Activated T-cell treated with anti-CD3 and anti-CD28 coated beads, Interleukin-2, amount 50 U/mL, for 72 hours (primary cell): Measurements from ENCODE around the gene SCFD1. TPM values are rescaled to one million over a fixed set of nuclear protein-coding genes. Genes with fewer than 3 reads are reported as not detected.
"Not testable (repeated sequence)": the region's sequence is repeated elsewhere in the genome, so short reads cannot be mapped to it uniquely, and the experiment has no call there.

Experiments
- ATAC-seq, 2 donors: fragments of 150-1000 bp; cut with Tn5 transposase; replicated peaks in 1 of 2; 2 replicates each; pipeline ENCODE4 v1.10.0; 2021; ENCODE audit warnings: moderate library complexity in 2 of 2, mild to moderate bottlenecking in 1 of 2
- DNase-seq, 2 donors: peaks; one replicate each; pipeline ENCODE4 v3.0.0; 2021 to 2022; ENCODE audit warnings: mixed read lengths in 1 of 2
- H3K27ac Mint-ChIP-seq: one replicate; pipeline ENCODE4 v1.8.0; 2022; ENCODE audit warnings: mild to moderate bottlenecking, moderate library complexity, mixed read lengths
- H3K27me3 Mint-ChIP-seq: one replicate; pipeline ENCODE4 v1.8.0; 2022; ENCODE audit warnings: low read depth, mixed read lengths
- H3K36me3 Mint-ChIP-seq, 2 donors: one replicate each; pipeline ENCODE4 v1.8.0; 2022; ENCODE audit warnings: mixed read lengths in 2 of 2, mild to moderate bottlenecking in 1 of 2; ENCODE audit not compliant: insufficient read depth in 2 of 2
- H3K4me1 Mint-ChIP-seq: one replicate; pipeline ENCODE4 v1.8.0; 2022; ENCODE audit warnings: low read depth, mixed read lengths
- H3K4me3 Mint-ChIP-seq, 2 donors: one replicate each; pipeline ENCODE4 v1.8.0; 2022; ENCODE audit warnings: mild to moderate bottlenecking in 2 of 2, mixed read lengths in 2 of 2, moderate library complexity in 2 of 2
- H3K9me3 Mint-ChIP-seq, 2 donors: one replicate each; pipeline ENCODE4 v1.8.0; 2022; ENCODE audit warnings: mixed read lengths in 2 of 2
- total RNA-seq, 2 donors: library from RNA; stranded (reverse); gene quantifications; one replicate each; pipeline ENCODE4 v1.2.3, GENCODE V29; 2022

Gene SCFD1
- total RNA-seq, 2 donors from 2014 or later = 63.8 to 64.0 TPM

DNA sequence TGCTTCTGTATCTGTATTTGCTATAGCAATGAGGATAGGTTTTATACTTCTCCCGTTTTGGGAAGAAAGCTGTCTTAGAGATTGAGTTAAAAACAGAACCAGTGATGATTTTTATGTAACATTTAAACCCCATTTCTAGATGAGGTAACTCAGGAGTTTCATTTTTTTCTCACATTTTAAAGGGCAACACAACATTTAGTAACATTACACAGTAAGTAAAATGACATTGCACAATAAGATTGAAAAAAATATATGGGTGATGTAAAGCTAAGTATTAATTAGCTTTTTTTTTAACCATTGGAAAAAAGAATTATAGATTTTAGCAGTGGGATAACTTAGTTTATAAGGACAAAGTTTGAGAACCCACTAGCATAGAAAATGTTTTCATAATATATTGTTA lies 25.2 kb upstream of the SCFD1 start:
- Mint-ChIP-seq H3K27ac (no peak overlapping the region), H3K36me3 (peaks cover 3 to 9% of the 10 kb centered on the region in 2 donors), H3K4me3 (no peak overlapping the region), H3K27me3 (no peaks in the 10 kb centered on the region), H3K9me3 (no peaks in the 10 kb centered on the region), H3K4me1 (no peaks in the 10 kb centered on the region)
- DNase-seq (no peak), ATAC-seq (no peak)

- H3K4me3 Mint-ChIP-seq = no peak overlapping the region
- no peaks in the 10 kb centered on the region for H3K4me1 Mint-ChIP-seq
- DNase-seq = no peak
- no peak overlapping the region for H3K27ac Mint-ChIP-seq
- H3K9me3 Mint-ChIP-seq = no peaks in the 10 kb centered on the region
- H3K27me3 Mint-ChIP-seq = no peaks in the 10 kb centered on the region
- no peak for ATAC-seq
- H3K36me3 Mint-ChIP-seq = peaks cover 3 to 9% of the 10 kb centered on the region in 2 donors
Measured at GRCh38 chr14:30597504-30597903, 24.6 kb upstream of the SCFD1 start.

DNA sequence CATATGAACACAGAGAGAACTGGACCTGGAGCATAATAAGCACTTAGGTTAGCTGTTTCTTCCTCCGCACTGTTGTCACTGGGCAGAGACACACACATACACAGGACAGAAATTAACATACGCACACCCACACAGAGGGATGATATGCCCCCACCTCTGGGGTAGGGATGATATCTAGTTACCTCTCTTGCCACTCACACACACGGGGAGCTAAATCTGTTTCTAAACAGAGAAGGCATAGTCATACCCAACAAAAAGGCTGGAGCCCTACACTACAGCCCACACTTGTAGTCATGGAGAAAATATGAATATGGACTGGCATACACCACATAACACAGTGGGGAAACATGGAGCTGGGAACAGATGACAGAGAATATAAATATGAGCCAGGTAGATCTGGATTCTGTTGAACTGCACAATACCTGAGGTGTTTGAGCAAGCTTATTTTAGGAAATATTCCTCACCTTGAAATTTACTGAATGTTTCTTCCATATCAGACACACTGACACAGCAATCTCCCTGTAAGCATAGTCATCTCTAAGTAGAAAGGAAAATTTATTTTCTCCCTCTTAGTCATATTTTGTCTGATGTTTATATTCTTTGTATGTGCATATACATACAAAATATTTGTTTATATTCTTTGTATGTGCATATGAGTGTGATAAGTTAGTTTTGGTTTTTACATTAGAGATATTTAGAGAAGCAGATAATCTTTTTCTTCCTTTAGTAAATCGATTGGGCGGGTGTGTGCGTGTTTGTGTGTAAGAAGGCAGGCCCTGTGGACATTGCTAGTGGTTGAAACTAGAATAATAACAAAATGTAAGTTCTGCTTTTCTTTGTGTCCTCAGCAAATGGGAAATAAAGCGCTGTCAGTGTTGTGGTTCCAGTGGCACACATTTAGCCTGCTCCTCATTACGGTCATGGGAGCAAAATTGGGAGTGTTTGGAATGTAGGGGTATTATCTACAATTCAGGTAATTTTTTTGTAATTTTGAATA lies 20.9 kb upstream of the SCFD1 start:
- H3K27me3 Mint-ChIP-seq = no peaks in the 10 kb centered on the region
- H3K27ac Mint-ChIP-seq = peak overlapping the region; percentile 35
- H3K36me3 Mint-ChIP-seq = peaks cover 3 to 10% of the 10 kb centered on the region in 2 donors
- H3K4me1 Mint-ChIP-seq = no peaks in the 10 kb centered on the region
- no peak for DNase-seq
- ATAC-seq = no peak
- no peak overlapping the region for H3K4me3 Mint-ChIP-seq
- no peaks in the 10 kb centered on the region for H3K9me3 Mint-ChIP-seq

DNA sequence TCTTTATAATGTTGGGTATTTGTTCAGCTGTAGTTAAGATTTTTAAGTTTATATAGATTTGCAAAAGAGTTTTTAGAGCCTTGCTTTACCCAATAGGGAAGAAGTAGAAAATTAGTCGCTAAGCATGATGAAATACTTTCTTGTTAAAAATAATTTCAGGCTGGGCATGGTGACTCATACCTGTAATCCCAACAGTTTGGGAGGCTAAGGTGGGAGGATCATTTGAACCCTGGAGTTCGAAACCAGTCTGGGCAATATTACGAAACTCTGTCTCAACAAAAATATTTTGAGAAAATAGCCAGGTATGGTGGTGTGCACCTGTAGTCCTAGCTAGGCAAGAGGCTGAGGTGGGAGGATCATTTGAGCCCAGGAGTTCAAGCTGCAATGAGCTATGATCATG lies 18.7 kb upstream of the SCFD1 start:
- no peak for ATAC-seq
- peaks cover 3 to 8% of the 10 kb centered on the region in 2 donors for H3K36me3 Mint-ChIP-seq
- no peak overlapping the region for H3K27ac Mint-ChIP-seq
- no peaks in the 10 kb centered on the region for H3K4me1 Mint-ChIP-seq
- H3K4me3 Mint-ChIP-seq = no peak overlapping the region
- no peak for DNase-seq
- H3K27me3 Mint-ChIP-seq = no peaks in the 10 kb centered on the region
- H3K9me3 Mint-ChIP-seq = no peaks in the 10 kb centered on the region

- not testable (repeated sequence) for H3K4me1 Mint-ChIP-seq, H3K4me3 Mint-ChIP-seq, H3K27me3 Mint-ChIP-seq, H3K9me3 Mint-ChIP-seq, H3K27ac Mint-ChIP-seq, ATAC-seq, DNase-seq, H3K36me3 Mint-ChIP-seq
Measured at GRCh38 chr14:30604696-30605095, 17.4 kb upstream of the SCFD1 start.

DNA sequence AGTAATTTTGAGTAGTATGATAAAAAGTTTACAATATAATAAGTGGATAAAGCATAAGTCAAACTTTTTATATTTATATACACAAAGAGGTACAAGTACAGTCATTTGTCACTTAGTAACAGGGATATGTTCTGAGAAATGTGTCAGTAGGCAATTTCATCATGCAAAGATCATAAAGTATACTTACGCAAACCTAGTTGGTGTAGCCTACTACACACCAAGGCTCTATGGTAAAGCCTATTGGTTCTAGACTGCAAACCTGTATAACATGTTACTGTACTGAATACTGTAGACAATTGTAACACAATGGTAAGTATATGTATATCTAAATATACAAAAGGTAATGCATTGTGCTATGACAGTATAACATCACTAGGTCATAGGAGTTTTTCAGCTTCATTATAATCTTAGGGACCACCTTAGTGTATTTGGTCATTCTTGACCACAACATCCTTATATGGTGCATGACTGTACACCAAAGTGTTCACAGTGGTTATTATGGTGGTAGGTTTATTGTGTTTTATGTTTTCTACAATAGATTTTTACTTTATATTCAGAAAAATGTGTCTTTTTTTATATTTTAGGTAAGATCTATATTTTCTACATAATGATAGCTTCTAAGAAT lies 14.9 kb upstream of the SCFD1 start:
- Mint-ChIP-seq H3K4me1 (no peaks in the 10 kb centered on the region), H3K36me3 (peaks cover 4 to 5% of the 10 kb centered on the region in 2 donors), H3K27me3 (no peaks in the 10 kb centered on the region), H3K27ac (no peak overlapping the region), H3K4me3 (no peak overlapping the region), H3K9me3 (no peaks in the 10 kb centered on the region)
- DNase-seq = no peak
- ATAC-seq = peak; percentile 61 to 65

- Mint-ChIP-seq H3K9me3 (no peaks in the 10 kb centered on the region), H3K36me3 (peaks cover 5% of the 10 kb centered on the region in 2 donors), H3K4me3 (no peak overlapping the region), H3K4me1 (no peaks in the 10 kb centered on the region), H3K27me3 (no peaks in the 10 kb centered on the region), H3K27ac (no peak overlapping the region)
- ATAC-seq (no peak), DNase-seq (no peak)
Measured at GRCh38 chr14:30608533-30609006, 13.5 kb upstream of the SCFD1 start.

- Mint-ChIP-seq H3K9me3 (no peaks in the 10 kb centered on the region), H3K4me3 (no peak overlapping the region), H3K4me1 (no peaks in the 10 kb centered on the region), H3K27me3 (no peaks in the 10 kb centered on the region), H3K36me3 (peaks cover 3 to 8% of the 10 kb centered on the region in 2 donors), H3K27ac (peak overlapping the region; percentile 56)
- ATAC-seq (peak in 1 of 2 donors; percentile 7), DNase-seq (peak in 1 of 2 donors; percentile 16)
Measured at GRCh38 chr14:30610787-30611343, 11.3 kb upstream of the SCFD1 start.

- no peak overlapping the region for H3K27ac Mint-ChIP-seq
- H3K9me3 Mint-ChIP-seq = no peaks in the 10 kb centered on the region
- no peaks in the 10 kb centered on the region for H3K4me1 Mint-ChIP-seq
- H3K36me3 Mint-ChIP-seq = peaks cover 2 to 8% of the 10 kb centered on the region in 2 donors
- no peak for DNase-seq
- H3K27me3 Mint-ChIP-seq = no peaks in the 10 kb centered on the region
- no peak overlapping the region for H3K4me3 Mint-ChIP-seq
- ATAC-seq = no peak
Measured at GRCh38 chr14:30614155-30614554, 8.0 kb upstream of the SCFD1 start.

GRCh38 chr14:30620178-30620577 lies 1.9 kb upstream of the SCFD1 start:
- Mint-ChIP-seq H3K9me3 (no peaks in the 10 kb centered on the region), H3K4me3 (peak overlapping the region; percentile 63 to 84)
- peak; percentile 28 to 32 for ATAC-seq

GRCh38 chr14:30621354-30621939 lies 672 bp upstream of the SCFD1 start:
- H3K36me3 Mint-ChIP-seq = peaks cover 0 to 5% of the 10 kb centered on the region in 2 donors
- DNase-seq (peak; percentile 4 to 10), ATAC-seq (peak; percentile 4 to 13)
- peak overlapping the region; percentile 88 to 94 for H3K4me3 Mint-ChIP-seq
- H3K9me3 Mint-ChIP-seq = no peaks in the 10 kb centered on the region
- H3K4me1 Mint-ChIP-seq = peaks cover 35% of the 10 kb centered on the region
- H3K27ac Mint-ChIP-seq = peak overlapping the region; percentile 86
- no peaks in the 10 kb centered on the region for H3K27me3 Mint-ChIP-seq

More at GRCh38 chr14:30620178-30620577, 1.9 kb upstream of the SCFD1 start:
- H3K36me3 Mint-ChIP-seq = peaks cover 0 to 5% of the 10 kb centered on the region in 2 donors
- no peaks in the 10 kb centered on the region for H3K27me3 Mint-ChIP-seq
- no peak for DNase-seq
- H3K4me1 Mint-ChIP-seq = peaks cover 35% of the 10 kb centered on the region
- peak overlapping the region; percentile 28 for H3K27ac Mint-ChIP-seq

- ATAC-seq = no peak
- H3K27ac Mint-ChIP-seq = no peak overlapping the region
- DNase-seq = no peak
- H3K4me3 Mint-ChIP-seq = peak overlapping the region; percentile 88 to 94
- H3K36me3 Mint-ChIP-seq = peaks cover 3 to 7% of the 10 kb centered on the region in 2 donors
- H3K4me1 Mint-ChIP-seq = peaks cover 43% of the 10 kb centered on the region
- H3K9me3 Mint-ChIP-seq = no peaks in the 10 kb centered on the region
- no peaks in the 10 kb centered on the region for H3K27me3 Mint-ChIP-seq
Measured at GRCh38 chr14:30623412-30624131, 1.5 kb downstream of the SCFD1 start.
